Keratinocyte (primary cell): ENCODE data around the gene ECE2. TPM values are rescaled to one million over a fixed set of nuclear protein-coding genes. Genes with fewer than 3 reads are reported as not detected.

Experiments used
- DNase-seq: peaks from one replicate; pipeline ENCODE4 v3.0.0-alpha.2; 2011; ENCODE audit warnings: low read depth, missing footprints, low spot score
- FAIRE-seq: peaks from 2 replicates; lab custom pipeline; 2011; peaks lifted over from hg19 to GRCh38; lab: Jason Lieb, UNC
- H2AFZ ChIP-seq: 2 replicates; pipeline ENCODE4 v1.6.0; 2012; ENCODE audit warnings: low read length, control low read depth, inconsistent platforms; ENCODE audit not compliant: control insufficient read depth
- H3K27ac ChIP-seq: 2 replicates; pipeline ENCODE4 v1.5.1; 2011; ENCODE audit warnings: low read length; ENCODE audit not compliant: control insufficient read depth, insufficient read depth
- H3K27me3 ChIP-seq: 3 replicates; pipeline ENCODE4 v1.6.0; 2011; ENCODE audit warnings: low read length; ENCODE audit not compliant: control insufficient read depth, insufficient read depth; ENCODE audit errors: extremely low read depth
- H3K36me3 ChIP-seq, 2 experiments: 2 replicates in 1 of 2; 3 replicates in 1 of 2; pipeline ENCODE4 v1.5.1; 2011; ENCODE audit warnings: low read length in 2 of 2, mild to moderate bottlenecking in 1 of 2; ENCODE audit not compliant: control insufficient read depth in 2 of 2, insufficient read depth in 2 of 2; ENCODE audit errors: extremely low read depth in 1 of 2
- H3K4me1 ChIP-seq: 3 replicates; pipeline ENCODE4 v1.5.1; 2011; ENCODE audit warnings: low read length; ENCODE audit not compliant: control insufficient read depth, insufficient read depth; ENCODE audit errors: extremely low read depth
- H3K4me2 ChIP-seq: 3 replicates; pipeline ENCODE4 v1.6.0; 2011; ENCODE audit warnings: low read depth, low read length; ENCODE audit not compliant: control insufficient read depth, insufficient read depth; ENCODE audit errors: extremely low read depth
- H3K4me3 ChIP-seq, 3 experiments: fragments of 200-600 bp in 1 of 3; sonication (generic) in 1 of 3; 2 replicates in 2 of 3; 3 replicates in 1 of 3; pipeline ENCODE4 v1.5.1; 2011 to 2016; ENCODE audit warnings: low read length in 3 of 3, mild to moderate bottlenecking in 3 of 3, control low read depth in 2 of 3, inconsistent platforms in 1 of 3, low read depth in 1 of 3, mixed read lengths in 1 of 3, mixed run types in 1 of 3, moderate library complexity in 1 of 3; ENCODE audit not compliant: control insufficient read depth in 2 of 3, insufficient read depth in 2 of 3; ENCODE audit errors: extremely low read depth in 1 of 3
- H3K79me2 ChIP-seq: 2 replicates; pipeline ENCODE4 v1.6.0; 2012; ENCODE audit warnings: low read length; ENCODE audit not compliant: control insufficient read depth, insufficient read depth
- H3K9ac ChIP-seq: 3 replicates; pipeline ENCODE4 v1.6.0; 2011; ENCODE audit warnings: low read length; ENCODE audit not compliant: control insufficient read depth, insufficient read depth; ENCODE audit errors: extremely low read depth
- H3K9me1 ChIP-seq: 3 replicates; pipeline ENCODE4 v1.6.0; 2011; ENCODE audit warnings: low read length; ENCODE audit not compliant: control insufficient read depth, insufficient read depth; ENCODE audit errors: extremely low read depth
- H3K9me3 ChIP-seq: 2 replicates; pipeline ENCODE4 v1.5.1; 2012; ENCODE audit warnings: low read depth, low read length; ENCODE audit not compliant: control insufficient read depth
- H4K20me1 ChIP-seq: 3 replicates; pipeline ENCODE4 v1.6.0; 2011; ENCODE audit warnings: low read length; ENCODE audit not compliant: control insufficient read depth, insufficient read depth; ENCODE audit errors: extremely low read depth
- EZH2 ChIP-seq: IDR thresholded peaks from one replicate; pipeline ENCODE4 v1.6.1; 2012; ENCODE audit warnings: inconsistent platforms, mild to moderate bottlenecking, low read length, moderate library complexity
- dilution Hi-C: fragments of 300-500 bp; cut with MboI; formaldehyde crosslinking; loops from one replicate; pipeline ENCODE4 v1.7.0; 2020; ENCODE audit warnings: low sequenced_read_pairs; ENCODE audit not compliant: extremely low pct_ligation_motif_present
- polyA plus RNA-seq, 5 experiments: library from polyadenylated mRNA; depleted of rRNA in 3 of 5; stranded (reverse) in 3 of 5; stranded (forward) in 1 of 5; unstranded in 1 of 5; fragments of >200 nt; gene quantifications; 1 replicate in 1 of 5; 2 replicates in 3 of 5; 3 replicates in 1 of 5; pipeline versions ENCODE4 v1.2.1 to v1.2.3, GENCODE V29; 2011 to 2012; ENCODE audit warnings: missing spikeins in 2 of 5, low read depth in 1 of 5, low replicate concordance in 1 of 5
- TF ChIP-seq, protein P1 (sequence below), 3 experiments: IDR thresholded peaks in 1 of 3; conservative IDR thresholded peaks in 1 of 3; optimal IDR thresholded peaks in 1 of 3; 2 replicates in 2 of 3; 3 replicates in 1 of 3; pipeline versions ENCODE3 to v1.5.1; 2011; ENCODE audit warnings: low read length in 3 of 3, mild to moderate bottlenecking in 3 of 3, moderate library complexity in 2 of 3, control low read depth in 1 of 3, inconsistent platforms in 1 of 3; ENCODE audit not compliant: insufficient read depth in 2 of 3; ENCODE audit errors: extremely low read depth in 1 of 3

Gene ECE2
- polyA plus RNA-seq, 1 donor (not counting 4 experiments of a cell fraction or from before 2014, with no cell fraction given) = not detected

DNA sequence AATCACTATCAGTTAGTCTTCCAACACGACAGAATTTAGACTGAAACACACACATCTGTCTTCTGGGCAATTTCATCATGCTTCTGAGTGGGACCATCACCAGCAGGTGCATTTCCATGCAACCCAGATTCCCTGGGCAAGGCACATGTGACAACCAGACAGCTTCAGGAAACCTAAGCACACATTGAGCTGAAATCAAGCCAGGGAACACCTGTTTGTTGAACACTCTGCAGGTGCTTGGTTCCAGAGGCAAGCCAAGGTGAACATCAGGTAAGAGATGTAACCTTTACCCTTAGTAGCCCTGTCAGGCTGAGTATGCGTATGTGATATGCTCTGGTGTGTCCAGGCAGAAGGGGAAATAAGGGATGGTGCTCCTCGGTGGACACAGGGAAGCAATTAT is 19.9 kb downstream of the ECE2 start:
- FAIRE-seq (no peak), DNase-seq (no peak)
- H3K79me2 ChIP-seq = peaks cover 16% of the 10 kb centered on the region
- no peak overlapping the region for H3K4me3 ChIP-seq
- H3K4me1 ChIP-seq = peaks cover 7% of the 10 kb centered on the region
- H3K36me3 ChIP-seq = peaks cover 0 to 3% of the 10 kb centered on the region in 2 experiments
- H3K4me2 ChIP-seq = no peak overlapping the region
- H3K27ac ChIP-seq = no peak overlapping the region
- H3K9ac ChIP-seq = no peak overlapping the region
- no peaks in the 10 kb centered on the region for H3K9me3 ChIP-seq
- TF ChIP-seq, protein P1, sequence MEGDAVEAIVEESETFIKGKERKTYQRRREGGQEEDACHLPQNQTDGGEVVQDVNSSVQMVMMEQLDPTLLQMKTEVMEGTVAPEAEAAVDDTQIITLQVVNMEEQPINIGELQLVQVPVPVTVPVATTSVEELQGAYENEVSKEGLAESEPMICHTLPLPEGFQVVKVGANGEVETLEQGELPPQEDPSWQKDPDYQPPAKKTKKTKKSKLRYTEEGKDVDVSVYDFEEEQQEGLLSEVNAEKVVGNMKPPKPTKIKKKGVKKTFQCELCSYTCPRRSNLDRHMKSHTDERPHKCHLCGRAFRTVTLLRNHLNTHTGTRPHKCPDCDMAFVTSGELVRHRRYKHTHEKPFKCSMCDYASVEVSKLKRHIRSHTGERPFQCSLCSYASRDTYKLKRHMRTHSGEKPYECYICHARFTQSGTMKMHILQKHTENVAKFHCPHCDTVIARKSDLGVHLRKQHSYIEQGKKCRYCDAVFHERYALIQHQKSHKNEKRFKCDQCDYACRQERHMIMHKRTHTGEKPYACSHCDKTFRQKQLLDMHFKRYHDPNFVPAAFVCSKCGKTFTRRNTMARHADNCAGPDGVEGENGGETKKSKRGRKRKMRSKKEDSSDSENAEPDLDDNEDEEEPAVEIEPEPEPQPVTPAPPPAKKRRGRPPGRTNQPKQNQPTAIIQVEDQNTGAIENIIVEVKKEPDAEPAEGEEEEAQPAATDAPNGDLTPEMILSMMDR (optimal IDR thresholded peaks at IDR 0.05 in 1 of 3, IDR thresholded peaks at IDR 0.05 in 1 of 3, conservative IDR thresholded peaks at IDR 0.05 in 1 of 3; ENCODE audit: extremely low read depth in 1 of 3, insufficient read depth in 2 of 3, low read length in 3 of 3) = no peak
- no peak overlapping the region for H2AFZ ChIP-seq
- no peaks in the 10 kb centered on the region for H3K27me3 ChIP-seq
- no peaks in the 10 kb centered on the region for H4K20me1 ChIP-seq
- H3K9me1 ChIP-seq = no peaks in the 10 kb centered on the region
- dilution Hi-C loops = no loop called here

DNA sequence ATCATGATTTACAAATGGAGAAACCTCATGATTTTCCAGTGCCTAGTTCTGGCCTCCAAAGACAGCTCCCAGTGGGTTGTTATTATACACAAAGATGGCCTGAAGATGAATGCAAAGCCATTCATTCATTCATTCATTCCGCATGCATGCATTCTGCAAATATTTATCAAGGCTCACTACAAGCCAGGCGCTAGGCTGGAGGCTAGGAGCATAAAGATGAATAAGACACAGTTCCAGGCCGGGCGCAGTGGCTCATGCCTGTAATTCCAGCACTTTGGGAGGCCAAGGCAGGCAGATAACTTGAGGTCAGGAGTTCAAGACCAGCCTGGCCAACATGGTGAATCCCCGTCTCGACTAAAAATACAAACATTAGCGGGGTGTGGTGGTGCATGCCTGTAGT is 20.8 kb downstream of the ECE2 start:
- FAIRE-seq (no peak), DNase-seq (no peak)
- Histone ChIP-seq H3K4me2 (no peak overlapping the region), H3K27ac (no peak overlapping the region), H3K36me3 (peaks cover 3 to 9% of the 10 kb centered on the region in 2 experiments), H3K79me2 (peaks cover 24% of the 10 kb centered on the region), H3K4me3 (no peak overlapping the region), H3K9ac (no peak overlapping the region), H3K27me3 (no peaks in the 10 kb centered on the region), H3K4me1 (peaks cover 9% of the 10 kb centered on the region), H3K9me3 (no peaks in the 10 kb centered on the region), H3K9me1 (no peaks in the 10 kb centered on the region), H4K20me1 (peaks cover 1% of the 10 kb centered on the region), H2AFZ (no peak overlapping the region)
- no peak for TF ChIP-seq EZH2
- TF ChIP-seq, protein P1 (optimal IDR thresholded peaks at IDR 0.05 in 1 of 3, IDR thresholded peaks at IDR 0.05 in 1 of 3, conservative IDR thresholded peaks at IDR 0.05 in 1 of 3; ENCODE audit: extremely low read depth in 1 of 3, insufficient read depth in 2 of 3, low read length in 3 of 3) = no peak
- dilution Hi-C loops = no loop called here
